Ishikawa (cell line): ENCODE data around the gene MOB3B.

Source experiments
- CEBPB ChIP-seq: IDR thresholded peaks from 2 replicates; pipeline ENCODE4 v1.6.1; 2012
- CREB1 ChIP-seq: IDR thresholded peaks from 2 replicates; pipeline ENCODE4 v1.6.1; 2012; ENCODE audit warnings: low read depth
- EP300 ChIP-seq: IDR thresholded peaks from 2 replicates; pipeline ENCODE4 v1.6.1; 2012; ENCODE audit warnings: borderline replicate concordance
- FOXM1 ChIP-seq: IDR thresholded peaks from 2 replicates; pipeline ENCODE4 v1.6.1; 2012; ENCODE audit warnings: low read depth, borderline replicate concordance
- MAX ChIP-seq: IDR thresholded peaks from 2 replicates; pipeline ENCODE4 v1.6.1; 2012
- RAD21 ChIP-seq: IDR thresholded peaks from 2 replicates; pipeline ENCODE4 v1.6.1; 2012; ENCODE audit warnings: low read depth
- REST ChIP-seq: IDR thresholded peaks from 2 replicates; pipeline ENCODE4 v1.6.1; 2012; ENCODE audit warnings: low read depth, mild to moderate bottlenecking
- TAF1 ChIP-seq: IDR thresholded peaks from 2 replicates; pipeline ENCODE4 v1.6.1; 2012; ENCODE audit warnings: low read depth, mild to moderate bottlenecking
- TCF12 ChIP-seq: IDR thresholded peaks from 2 replicates; pipeline ENCODE4 v1.6.1; 2012; ENCODE audit warnings: low read depth
- USF1 ChIP-seq: IDR thresholded peaks from 2 replicates; pipeline ENCODE4 v1.6.1; 2012
- YY1 ChIP-seq: IDR thresholded peaks from 2 replicates; pipeline ENCODE4 v1.6.1; 2012; ENCODE audit warnings: low read depth

GRCh38 chr9:27373851-27374250, 155.8 kb downstream of the MOB3B start:
- TF ChIP-seq CREB1 (no peak), CEBPB (no peak), FOXM1 (no peak), TAF1 (no peak), EP300 (no peak), RAD21 (no peak), MAX (no peak), USF1 (no peak), TCF12 (no peak), YY1 (no peak), REST (no peak)
